HG03060 (cell line): ENCODE measurements around the gene MED31.
"Not testable (repeated sequence)": the region's sequence is repeated elsewhere in the genome, so short reads cannot be mapped to it uniquely, and the experiment has no call there.

Source experiments
- ATAC-seq: cut with Tn5 transposase; IDR thresholded peaks from one replicate; pipeline ENCODE4 v1.9.1; 2021; ENCODE audit warnings: low read depth, moderate number of reproducible peaks; ENCODE audit not compliant: unreplicated experiment

Gene MED31

GRCh38 chr17:6632530-6632929 lies 18.9 kb downstream of the MED31 start:
- no peak for ATAC-seq

GRCh38 chr17:6630390-6630789 lies 21.0 kb downstream of the MED31 start:
- ATAC-seq: no peak

GRCh38 chr17:6627019-6627418 lies 24.4 kb downstream of the MED31 start:
- ATAC-seq: no peak

DNA sequence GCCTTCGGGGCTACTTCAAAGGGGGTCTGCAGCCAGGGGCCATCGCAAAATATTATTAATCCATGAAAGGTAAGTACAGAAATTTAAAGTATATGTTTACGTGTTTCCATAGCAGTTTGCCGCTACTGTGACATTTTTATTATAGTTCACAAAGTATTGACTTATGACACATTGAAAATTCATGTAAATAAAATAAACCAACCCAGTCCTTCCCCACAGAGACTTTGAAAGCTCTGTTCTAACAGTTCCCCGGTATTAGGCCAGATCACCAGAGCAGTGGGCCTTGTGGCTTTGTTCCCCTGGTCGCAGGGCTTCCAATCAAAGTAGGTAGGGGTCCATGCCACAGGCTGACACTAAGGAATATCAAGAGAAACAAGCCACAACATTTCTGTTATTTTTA lies 24.8 kb downstream of the MED31 start:
- ATAC-seq: no peak

DNA sequence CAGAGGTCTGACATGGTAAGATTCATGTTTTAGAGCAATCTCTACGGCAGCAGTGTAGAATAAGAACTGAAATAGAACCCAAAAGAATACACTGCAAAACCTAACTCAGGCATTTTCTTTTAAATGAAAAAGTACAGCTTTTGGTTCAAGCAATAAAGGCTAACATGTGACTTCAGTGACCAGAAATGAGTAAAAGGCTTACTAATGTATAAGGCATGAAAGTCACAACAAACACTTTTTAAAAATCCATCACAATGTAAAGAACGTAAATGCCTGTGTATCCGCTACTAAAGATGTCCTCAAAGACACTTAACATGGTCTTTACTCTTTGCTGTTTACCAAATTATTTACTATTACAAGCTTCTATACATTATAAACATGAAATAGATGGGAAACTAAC lies 27.5 kb downstream of the MED31 start:
- ATAC-seq: no peak

DNA sequence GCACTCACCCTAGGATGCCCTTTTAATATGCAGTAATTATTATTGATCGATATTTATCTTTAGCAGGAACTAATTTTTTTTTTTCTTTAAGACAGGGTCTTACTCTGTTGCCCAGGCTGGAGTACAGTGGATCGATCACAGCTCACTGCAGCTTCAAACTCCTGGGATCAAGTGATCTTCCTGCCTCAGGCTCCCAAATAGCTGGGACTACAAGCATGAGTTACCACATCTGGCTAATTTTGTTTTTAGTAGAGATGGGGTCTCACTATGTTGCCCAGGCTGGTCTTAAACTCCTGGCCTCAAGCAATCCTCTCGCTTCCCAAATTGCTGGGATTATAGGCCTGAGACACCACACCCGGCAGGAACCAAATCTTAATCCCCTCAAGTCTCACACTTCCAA lies 40.2 kb downstream of the MED31 start:
- no peak for ATAC-seq

DNA sequence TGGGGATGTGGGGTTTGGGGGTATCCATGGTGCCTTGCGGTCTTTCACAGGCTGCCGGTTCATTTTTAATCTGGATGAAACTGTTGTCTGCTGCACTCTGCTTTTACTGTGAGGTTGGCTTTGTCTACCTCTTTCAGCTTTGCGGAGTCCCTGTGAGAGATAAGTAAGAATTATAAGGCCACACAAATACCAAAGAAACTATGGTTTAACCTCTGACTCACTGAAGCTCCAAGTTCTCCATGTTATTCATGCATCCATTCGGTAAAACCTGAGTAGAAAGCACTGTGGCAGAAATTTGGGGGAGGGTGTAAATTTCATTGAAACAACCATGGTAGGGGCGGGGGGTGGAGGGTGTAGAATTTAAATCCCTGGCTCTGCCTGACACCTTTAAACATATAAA lies 41.4 kb downstream of the MED31 start:
- no peak for ATAC-seq

DNA sequence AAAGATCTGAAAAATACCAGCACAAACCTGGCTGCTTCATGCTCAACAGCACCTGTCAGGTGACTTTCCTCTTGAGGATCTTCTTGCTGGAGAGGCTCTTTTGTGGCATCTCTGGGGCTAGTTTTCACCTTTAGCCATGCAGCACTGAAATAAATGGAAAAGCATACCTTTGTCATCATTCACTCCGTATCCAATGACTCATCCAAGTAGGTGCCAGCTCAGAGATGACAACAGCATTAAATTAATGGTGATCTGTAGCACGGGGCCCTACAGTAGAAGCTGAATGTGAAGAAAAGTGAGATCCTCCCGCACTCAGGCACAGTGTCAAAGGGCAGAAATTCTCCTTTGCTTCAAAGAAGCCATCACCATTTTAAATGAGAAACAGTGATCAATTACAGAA lies 43.1 kb downstream of the MED31 start:
- ATAC-seq: no peak

DNA sequence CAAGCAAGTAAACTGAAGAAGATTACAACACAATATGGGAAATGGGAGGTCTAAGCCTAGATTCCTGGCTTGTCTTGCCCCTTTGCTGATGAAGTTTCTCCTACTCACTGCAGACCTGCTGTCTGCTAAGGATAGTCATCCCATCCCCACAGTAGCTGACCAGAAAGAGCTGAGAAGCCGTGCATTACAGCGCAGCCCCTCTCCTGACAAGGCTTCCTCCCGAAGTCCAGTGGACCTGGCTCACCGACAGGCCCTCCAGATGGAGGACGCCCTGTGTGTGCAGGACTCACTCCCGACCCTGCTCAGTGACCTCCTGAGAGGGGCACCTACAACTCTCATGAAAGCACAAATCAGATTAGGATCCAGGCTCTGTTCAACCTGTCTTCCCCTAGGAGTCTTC lies 46.3 kb downstream of the MED31 start:
- no peak for ATAC-seq

DNA sequence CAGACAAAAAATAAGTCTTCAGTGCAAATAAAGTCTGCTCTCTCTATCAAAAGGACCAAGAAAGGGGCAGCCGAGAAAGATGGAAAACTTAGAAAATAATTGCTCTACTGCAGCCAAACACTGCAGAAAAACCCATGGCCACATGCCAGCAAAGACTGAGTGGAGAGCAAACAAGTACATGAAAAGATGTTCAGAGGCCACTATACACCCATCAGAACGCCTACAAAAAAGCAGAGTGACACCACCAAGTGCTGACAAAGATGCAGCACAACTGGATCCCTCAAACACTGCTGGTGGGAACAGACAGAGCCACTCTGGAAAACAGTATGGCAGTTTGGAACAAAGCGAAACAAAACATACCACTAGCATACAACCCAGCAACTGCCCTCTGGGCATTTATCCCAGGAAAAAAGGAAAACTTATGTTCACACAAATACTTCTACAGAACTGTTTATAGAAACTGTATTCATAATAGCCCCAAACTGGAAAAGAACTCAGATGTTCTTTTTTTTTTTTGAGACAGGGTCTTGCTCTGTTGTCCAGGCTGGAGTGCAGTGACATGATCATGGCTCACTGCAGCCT lies 47.6 kb downstream of the MED31 start:
- ATAC-seq: no peak

- no peak for ATAC-seq
Observed at GRCh38 chr17:6602141-6602540, 49.3 kb downstream of the MED31 start.

DNA sequence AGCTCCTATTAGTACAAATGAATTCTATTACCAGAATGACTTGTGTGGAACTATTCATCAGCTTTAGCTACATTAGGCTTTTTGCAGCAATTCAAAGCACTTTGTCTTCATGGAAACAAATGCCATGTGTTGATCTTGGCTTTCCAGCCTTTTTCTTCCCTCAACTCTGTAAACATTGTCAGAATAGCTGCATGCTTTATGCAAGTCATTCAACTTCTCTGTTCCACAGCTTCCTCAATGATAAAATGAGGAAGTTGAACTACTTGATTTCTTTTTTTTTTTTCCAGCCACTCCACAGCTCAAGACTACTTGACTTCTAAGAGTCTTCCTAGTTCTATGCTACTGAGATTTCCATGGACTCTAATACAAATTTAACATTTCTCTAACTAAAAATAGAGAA lies 52.0 kb downstream of the MED31 start:
- ATAC-seq: no peak

DNA sequence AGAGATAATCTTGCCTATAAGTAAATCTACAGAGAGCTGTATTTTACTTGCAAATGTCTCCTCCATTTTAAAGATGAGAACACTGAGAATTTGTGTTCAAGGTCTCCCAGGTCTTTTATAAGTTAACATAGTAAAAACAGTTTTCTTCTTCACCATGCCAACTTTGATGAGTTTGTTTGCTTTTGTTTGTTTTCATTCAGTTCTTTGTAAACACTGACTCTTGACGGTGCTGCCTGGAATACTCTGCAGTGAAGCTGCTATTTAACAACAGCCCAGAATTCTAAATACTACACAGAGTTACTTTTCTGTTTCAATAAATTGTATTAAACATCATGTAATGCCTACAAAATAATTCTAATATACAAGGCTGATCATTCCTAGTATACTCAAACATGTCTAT lies 53.7 kb downstream of the MED31 start:
- no peak for ATAC-seq

- ATAC-seq: no peak
Observed at GRCh38 chr17:6596941-6597340, 54.5 kb downstream of the MED31 start.

GRCh38 chr17:6596511-6596910 lies 54.9 kb downstream of the MED31 start:
- no peak for ATAC-seq

GRCh38 chr17:6596081-6596480 lies 55.3 kb downstream of the MED31 start:
- no peak for ATAC-seq

GRCh38 chr17:6593371-6593770 lies 58.0 kb downstream of the MED31 start:
- not testable (repeated sequence) for ATAC-seq
